Urinary bladder (tissue), 4 donors: ENCODE data around the gene SF3B2. TPM values are rescaled to one million over a fixed set of nuclear protein-coding genes. Genes with fewer than 3 reads are reported as not detected.
"Not testable (repeated sequence)": the region's sequence is repeated elsewhere in the genome, so short reads cannot be mapped to it uniquely, and the experiment has no call there.

Experiments
- DNase-seq: peaks from one replicate; pipeline ENCODE4 v3.0.0-alpha.2; 2015; ENCODE audit errors: extremely low spot score
- H3K27ac ChIP-seq: one replicate; pipeline ENCODE4 v1.5.1; 2013; ENCODE audit warnings: low read depth, mild to moderate bottlenecking, moderate library complexity
- H3K36me3 ChIP-seq: one replicate; pipeline ENCODE4 v1.6.1; 2013; ENCODE audit warnings: mild to moderate bottlenecking, moderate library complexity; ENCODE audit not compliant: insufficient read depth
- H3K4me1 ChIP-seq: one replicate; pipeline ENCODE4 v1.6.1; 2013; ENCODE audit warnings: mild to moderate bottlenecking, moderate library complexity; ENCODE audit not compliant: insufficient read depth
- H3K4me3 ChIP-seq: one replicate; pipeline ENCODE4 v1.5.1; 2013; ENCODE audit warnings: low read depth, low read length
- WGBS: extraction: QIAGEN DNeasy Blood & Tissue Kit; methylation state at CpG from one replicate; pipeline ENCODE4 v1.1.7; 2013; 5-methylcytosine and 5-hydroxymethylcytosine counted together
- polyA plus RNA-seq: library from polyadenylated mRNA; stranded (reverse); fragments of 200-250 nt; gene quantifications from one replicate; pipeline ENCODE4 v1.2.3, GENCODE V29; 2013
- total RNA-seq: library from RNA; depleted of rRNA; stranded (reverse); fragments of >200 nt; gene quantifications from one replicate; pipeline ENCODE4 v1.2.3, GENCODE V29; 2014
- donor health status: healthy with polysubstance abuse.
- donor health status: healthy.

SF3B2 gene
- total and polyA plus RNA-seq, 2 donors = 77.2 to 142 TPM

DNA sequence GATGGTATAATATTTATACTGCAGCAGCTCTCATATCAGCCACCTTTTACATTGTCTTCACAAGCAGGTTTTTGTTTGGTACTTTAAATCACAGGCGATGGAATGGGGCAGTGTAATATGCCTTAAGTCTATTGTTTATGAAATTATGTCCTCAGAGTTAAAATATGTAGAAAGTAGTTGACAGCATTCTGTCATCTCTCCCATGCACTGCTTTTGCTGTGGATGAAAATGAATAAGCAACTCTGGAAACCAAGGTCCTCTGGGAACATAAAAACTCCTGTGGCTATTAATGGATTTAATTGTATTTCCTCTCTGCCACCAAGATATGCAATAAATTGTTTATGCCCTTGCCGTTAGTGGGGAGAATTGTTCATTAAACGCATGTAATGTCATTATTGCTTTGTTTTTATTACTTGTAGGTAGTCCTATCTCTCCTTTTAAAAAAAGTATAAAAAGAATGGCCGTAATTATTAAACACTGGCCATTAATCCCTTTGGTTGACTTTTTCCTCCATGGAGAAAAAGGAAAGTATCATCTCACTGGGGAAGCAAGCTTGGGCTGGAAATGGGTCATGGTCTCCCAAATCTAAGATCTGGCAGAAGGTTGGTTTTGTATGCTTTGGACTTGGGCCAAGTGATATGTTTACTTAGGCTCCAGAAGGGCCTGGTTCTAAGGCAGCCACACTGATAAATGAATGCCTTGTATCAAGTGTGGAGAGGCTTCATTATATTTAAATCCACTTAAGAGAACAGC is 31.0 kb downstream of the SF3B2 start:
- H3K4me1 ChIP-seq = no peaks in the 10 kb centered on the region
- H3K27ac ChIP-seq = no peak overlapping the region
- no peak for DNase-seq
- WGBS = 49% methylated on average over 4 of the region's 4 CpGs
- no peaks in the 10 kb centered on the region for H3K36me3 ChIP-seq
- no peak overlapping the region for H3K4me3 ChIP-seq

GRCh38 chr11:66083767-66084166 is 31.6 kb downstream of the SF3B2 start:
- no peak overlapping the region for H3K27ac ChIP-seq
- H3K4me1 ChIP-seq = no peaks in the 10 kb centered on the region
- no peak for DNase-seq
- WGBS = 90% methylated on average over 3 of the region's 3 CpGs
- no peaks in the 10 kb centered on the region for H3K36me3 ChIP-seq
- no peak overlapping the region for H3K4me3 ChIP-seq

DNA sequence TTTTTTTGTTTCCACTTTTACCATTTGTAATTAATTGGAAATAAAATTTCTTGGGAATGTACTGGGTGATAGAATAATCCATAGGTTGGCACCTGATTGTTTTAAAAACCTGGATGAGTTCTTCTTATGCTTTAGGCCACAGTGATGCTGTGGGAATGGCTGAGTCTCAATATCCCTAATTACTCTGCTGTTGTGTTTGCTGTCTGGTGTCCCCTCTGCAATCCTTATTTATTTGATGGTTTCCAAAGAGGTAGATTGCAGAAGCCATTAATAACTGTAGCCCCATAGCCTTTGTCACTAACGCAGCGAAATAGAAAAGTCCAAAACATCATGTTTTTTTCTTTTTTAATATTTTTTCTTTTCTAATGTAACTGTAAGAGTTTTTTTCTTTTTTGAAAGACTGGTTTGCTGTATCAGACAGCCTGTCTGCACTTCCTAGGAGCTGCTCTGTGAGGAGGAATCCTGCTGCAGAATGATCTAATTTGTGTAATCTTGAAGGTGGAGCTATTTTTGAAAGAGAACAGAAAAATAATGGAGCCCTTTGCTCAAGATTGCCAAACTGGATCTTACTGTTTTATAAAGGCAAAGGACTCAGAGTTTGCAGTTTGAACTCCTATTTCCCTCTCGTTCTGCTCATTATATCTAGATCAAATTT is 32.8 kb downstream of the SF3B2 start:
- DNase-seq = no peak
- no peaks in the 10 kb centered on the region for H3K36me3 ChIP-seq
- no peak overlapping the region for H3K4me3 ChIP-seq
- no peak overlapping the region for H3K27ac ChIP-seq
- WGBS = 80% methylated on average over 3 of the region's 3 CpGs
- H3K4me1 ChIP-seq = no peaks in the 10 kb centered on the region

GRCh38 chr11:66087148-66087908 is 35.2 kb downstream of the SF3B2 start:
- WGBS = 94% methylated on average over 9 of the region's 9 CpGs
- Histone ChIP-seq H3K4me1 (no peaks in the 10 kb centered on the region), H3K4me3 (no peak overlapping the region), H3K36me3 (no peaks in the 10 kb centered on the region), H3K27ac (no peak overlapping the region)
- no peak for DNase-seq

DNA sequence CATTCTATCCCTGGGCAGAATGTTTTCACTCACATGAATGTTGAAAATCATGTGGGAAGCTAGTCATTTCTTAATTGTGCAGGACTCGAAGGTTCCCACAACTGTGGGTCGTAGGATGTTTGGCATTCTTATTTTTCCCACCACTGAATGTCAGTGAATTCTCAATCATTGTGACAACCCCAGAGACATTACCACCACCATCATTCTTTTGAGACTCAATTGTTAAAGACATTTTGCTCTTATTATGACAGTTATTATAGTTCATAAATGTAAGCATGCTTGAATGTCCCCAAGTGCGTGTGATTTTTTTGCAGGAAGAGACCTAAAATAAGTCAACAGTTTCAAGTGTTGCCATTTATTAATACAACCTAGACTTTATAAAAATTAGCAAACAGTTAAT is 36.9 kb downstream of the SF3B2 start:
- Histone ChIP-seq H3K36me3 (no peaks in the 10 kb centered on the region), H3K4me1 (no peaks in the 10 kb centered on the region), H3K27ac (no peak overlapping the region), H3K4me3 (no peak overlapping the region)
- no peak for DNase-seq
- WGBS = 91% methylated on average over 3 of the region's 3 CpGs

GRCh38 chr11:66090288-66090687 is 38.1 kb downstream of the SF3B2 start:
- DNase-seq = no peak
- Histone ChIP-seq H3K4me1 (no peaks in the 10 kb centered on the region), H3K36me3 (no peaks in the 10 kb centered on the region), H3K4me3 (no peak overlapping the region), H3K27ac (no peak overlapping the region)
- 88% methylated on average over 4 of the region's 4 CpGs for WGBS

DNA sequence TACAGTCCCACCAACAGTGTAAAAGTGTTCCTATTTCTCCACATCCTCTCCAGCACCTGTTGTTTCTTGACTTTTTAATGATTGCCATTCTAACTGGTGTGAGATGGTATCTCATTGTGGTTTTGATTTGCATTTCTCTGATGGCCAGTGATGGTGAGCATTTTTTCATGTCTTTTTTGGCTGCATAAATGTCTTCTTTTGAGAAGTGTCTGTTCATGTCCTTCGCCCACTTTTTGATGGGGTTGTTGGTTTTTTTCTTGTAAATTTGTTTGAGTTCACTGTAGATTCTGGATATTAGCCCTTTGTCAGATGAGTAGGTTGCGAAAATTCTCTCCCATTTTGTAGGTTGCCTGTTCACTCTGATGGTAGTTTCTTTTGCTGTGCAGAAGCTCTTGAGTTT is 40.0 kb downstream of the SF3B2 start:
- H3K4me3 ChIP-seq, H3K36me3 ChIP-seq, DNase-seq, H3K4me1 ChIP-seq, H3K27ac ChIP-seq: not testable (repeated sequence)
- 90% methylated on average over 2 of the region's 2 CpGs for WGBS

GRCh38 chr11:66099746-66100145 is 47.6 kb downstream of the SF3B2 start:
- H3K36me3 ChIP-seq, DNase-seq, H3K4me3 ChIP-seq, H3K4me1 ChIP-seq, H3K27ac ChIP-seq: not testable (repeated sequence)
- WGBS = 95% methylated on average over 10 of the region's 10 CpGs

DNA sequence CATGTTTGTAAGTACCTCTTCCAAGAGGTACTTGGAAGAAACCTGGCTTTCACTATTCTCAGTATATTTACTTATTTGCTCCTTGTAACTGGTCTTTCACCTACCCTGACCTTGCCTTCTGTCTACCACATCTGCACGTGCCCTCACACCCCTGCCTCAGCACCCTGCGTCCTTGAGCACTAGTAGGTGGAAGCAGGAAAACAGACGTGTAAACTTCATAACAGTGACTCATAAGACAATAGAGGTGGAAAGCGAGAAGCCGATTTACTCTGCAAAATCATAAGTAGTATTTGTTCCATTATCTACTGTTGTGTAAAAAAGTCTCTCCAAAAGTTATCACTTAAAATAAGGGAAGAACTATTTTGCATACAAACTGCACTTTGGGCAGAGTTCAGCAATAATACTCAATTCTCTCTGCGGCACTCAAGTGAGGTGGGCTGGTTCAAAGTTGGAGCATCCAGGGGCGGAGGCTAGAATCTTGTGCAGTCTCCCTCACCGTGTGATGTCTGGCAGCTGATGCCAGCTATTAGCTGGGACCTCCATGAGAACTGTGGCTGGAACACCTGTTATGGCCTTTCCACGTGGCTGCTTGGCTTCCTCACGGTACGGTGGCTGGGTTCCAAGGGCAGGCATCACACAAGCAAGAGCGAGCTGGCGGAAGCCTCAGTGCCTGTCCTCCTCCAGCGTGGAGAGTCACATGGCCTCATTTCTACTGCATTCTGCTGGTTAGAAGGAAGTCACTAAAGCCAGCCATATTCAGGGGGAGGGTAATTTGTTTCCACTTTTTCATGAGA is 48.3 kb downstream of the SF3B2 start:
- H3K4me1 ChIP-seq = peaks cover 2% of the 10 kb centered on the region
- DNase-seq = no peak
- H3K36me3 ChIP-seq = no peaks in the 10 kb centered on the region
- H3K27ac ChIP-seq = no peak overlapping the region
- no peak overlapping the region for H3K4me3 ChIP-seq
- WGBS = 49% methylated on average over 14 of the region's 14 CpGs

DNA sequence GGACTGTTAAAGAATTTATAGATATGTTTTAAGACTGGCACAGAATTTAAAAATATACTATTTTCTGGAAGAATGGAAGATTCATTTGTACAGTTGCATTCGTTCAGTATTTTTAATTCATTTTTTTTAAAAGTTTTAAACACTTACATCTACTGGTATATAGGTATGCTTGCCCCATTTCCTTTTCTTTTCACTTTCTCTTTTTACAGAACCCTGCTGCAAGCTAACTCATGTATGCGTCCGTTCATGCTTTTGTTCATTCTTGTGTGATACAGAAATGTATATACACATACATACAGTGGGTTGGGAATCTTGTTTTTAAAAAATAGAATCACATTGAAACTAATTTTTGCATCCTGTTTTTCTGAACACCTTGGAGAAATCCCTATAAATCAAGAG is 48.9 kb downstream of the SF3B2 start:
- H3K27ac ChIP-seq = no peak overlapping the region
- H3K4me3 ChIP-seq = no peak overlapping the region
- H3K4me1 ChIP-seq = peaks cover 2% of the 10 kb centered on the region
- no peaks in the 10 kb centered on the region for H3K36me3 ChIP-seq
- DNase-seq = no peak
- 84% methylated on average over 3 of the region's 3 CpGs for WGBS

GRCh38 chr11:66104057-66104638 is 52.0 kb downstream of the SF3B2 start:
- H3K36me3 ChIP-seq = no peaks in the 10 kb centered on the region
- no peak for DNase-seq
- WGBS = 83% methylated on average over 4 of the region's 4 CpGs
- H3K4me3 ChIP-seq = no peak overlapping the region
- H3K4me1 ChIP-seq = peaks cover 3% of the 10 kb centered on the region
- H3K27ac ChIP-seq = no peak overlapping the region

GRCh38 chr11:66106786-66107599 is 54.8 kb downstream of the SF3B2 start:
- Histone ChIP-seq H3K27ac (no peak overlapping the region), H3K36me3 (no peaks in the 10 kb centered on the region), H3K4me1 (peaks cover 3% of the 10 kb centered on the region), H3K4me3 (no peak overlapping the region)
- DNase-seq = no peak
- 89% methylated on average over 4 of the region's 4 CpGs for WGBS
